IMR-90 (cell line): ENCODE measurements around the gene SLC4A5. TPM values are rescaled to one million over a fixed set of nuclear protein-coding genes. Genes with fewer than 3 reads are reported as not detected.
"Not testable (repeated sequence)": the region's sequence is repeated elsewhere in the genome, so short reads cannot be mapped to it uniquely, and the experiment has no call there.

Source experiments
- ATAC-seq: fragments of 200-7000 bp; cut with Tn5 transposase; 2 replicates; pipeline ENCODE4 v1.9.1; 2020; ENCODE audit warnings: low read depth, mild to moderate bottlenecking, moderate library complexity
- BruUV-seq: library from RNA; stranded (reverse); fragments of 400-500 nt; replicated peaks from 2 replicates; lab custom pipeline; 2021; lab: Mats Ljungman, UMichigan
- CTCF ChIA-PET: fragments of 300-600 bp; formaldehyde crosslinking; extraction: SDS; loops from one replicate; lab custom pipeline; 2021; ENCODE audit warnings: antibody characterized with exemption; lab: Yijun Ruan, JAX
- POLR2A ChIA-PET: fragments of 300-600 bp; sonication (Branson Sonifier 250); formaldehyde crosslinking; loops from one replicate; lab custom pipeline; 2022; ENCODE audit warnings: antibody characterized with exemption; ENCODE audit not compliant: unreplicated experiment; lab: Charles Lee
- DNase-seq: peaks from one replicate; pipeline ENCODE4 v3.0.0; 2013
- H2AFZ ChIP-seq: replicated peaks from 2 replicates; pipeline ENCODE3; 2013; ENCODE audit warnings: low read length, mild to moderate bottlenecking; ENCODE audit not compliant: poor library complexity
- H2AK5ac ChIP-seq: 2 replicates; pipeline ENCODE4 v1.6.1; 2013; ENCODE audit warnings: low read depth, low read length, inconsistent platforms
- H2AK9ac ChIP-seq: replicated peaks from 2 replicates; pipeline ENCODE3; 2013; ENCODE audit warnings: mild to moderate bottlenecking, low read depth, low read length, moderate library complexity; ENCODE audit not compliant: poor library complexity
- H2BK120ac ChIP-seq: 2 replicates; pipeline ENCODE4 v1.6.1; 2013; ENCODE audit warnings: low read depth, low read length, inconsistent platforms
- H2BK15ac ChIP-seq: 3 replicates; pipeline ENCODE4 v1.6.1; 2013; ENCODE audit warnings: low read depth, low read length, inconsistent platforms
- H2BK20ac ChIP-seq: 2 replicates; pipeline ENCODE4 v1.6.1; 2013; ENCODE audit warnings: low read depth, mild to moderate bottlenecking, inconsistent platforms, low read length, moderate library complexity
- H2BK5ac ChIP-seq: 2 replicates; pipeline ENCODE4 v1.6.1; 2013; ENCODE audit warnings: mild to moderate bottlenecking, low read depth, low read length, inconsistent platforms; ENCODE audit not compliant: poor library complexity, severe bottlenecking
- H3K14ac ChIP-seq: replicated peaks from 2 replicates; pipeline ENCODE4 v1.6.1; 2013; ENCODE audit warnings: low read depth, low read length, inconsistent platforms
- H3K18ac ChIP-seq: 2 replicates; pipeline ENCODE4 v1.6.1; 2013; ENCODE audit warnings: low read depth, low read length, control low read depth
- H3K23ac ChIP-seq: 2 replicates; pipeline ENCODE4 v1.6.1; 2013; ENCODE audit warnings: low read depth, low read length, inconsistent platforms
- H3K27ac ChIP-seq: 2 replicates; pipeline ENCODE4 v1.5.1; 2013; ENCODE audit warnings: mild to moderate bottlenecking, control low read depth, low read length; ENCODE audit not compliant: insufficient read depth
- H3K27me3 ChIP-seq: 2 replicates; pipeline ENCODE4 v1.6.1; 2013; ENCODE audit warnings: low read length; ENCODE audit not compliant: control insufficient read depth, insufficient read depth
- H3K36me3 ChIP-seq: 2 replicates; pipeline ENCODE4 v1.6.1; 2013; ENCODE audit warnings: low read length, mixed read lengths; ENCODE audit not compliant: control insufficient read depth, insufficient read depth
- H3K4ac ChIP-seq: 2 replicates; pipeline ENCODE4 v1.6.1; 2013; ENCODE audit warnings: low read depth, low read length, inconsistent platforms
- H3K4me1 ChIP-seq: 2 replicates; pipeline ENCODE4 v1.6.1; 2013; ENCODE audit warnings: low read length, mixed read lengths; ENCODE audit not compliant: control insufficient read depth, insufficient read depth
- H3K4me2 ChIP-seq: 2 replicates; pipeline ENCODE4 v1.6.1; 2013; ENCODE audit warnings: low read depth, mild to moderate bottlenecking, control low read depth, low read length, moderate library complexity
- H3K4me3 ChIP-seq: 2 replicates; pipeline ENCODE4 v1.5.1; 2013; ENCODE audit warnings: low read depth, mild to moderate bottlenecking, control low read depth, low read length, moderate library complexity; ENCODE audit not compliant: insufficient read depth
- H3K56ac ChIP-seq: 2 replicates; pipeline ENCODE4 v1.6.1; 2013; ENCODE audit warnings: low read length, inconsistent platforms; ENCODE audit not compliant: insufficient read depth; ENCODE audit errors: extremely low read depth
- H3K79me1 ChIP-seq, 2 experiments: 2 replicates each; pipeline ENCODE4 v1.6.1; 2013; ENCODE audit warnings: low read length in 2 of 2, inconsistent platforms in 1 of 2, low read depth in 1 of 2
- H3K9ac ChIP-seq: 2 replicates; pipeline ENCODE4 v1.6.1; 2013; ENCODE audit warnings: low read depth, low read length, control low read depth
- H3K9me1 ChIP-seq: 2 replicates; pipeline ENCODE4 v1.6.1; 2013; ENCODE audit warnings: low read length, inconsistent platforms; ENCODE audit not compliant: insufficient read depth
- H3K9me3 ChIP-seq: 2 replicates; pipeline ENCODE4 v1.6.1; 2013; ENCODE audit warnings: low read length; ENCODE audit not compliant: control insufficient read depth, insufficient read depth
- H4K20me1 ChIP-seq: 2 replicates; pipeline ENCODE4 v1.6.1; 2013; ENCODE audit warnings: low read length, inconsistent platforms; ENCODE audit not compliant: insufficient read depth
- H4K5ac ChIP-seq: 2 replicates; pipeline ENCODE4 v1.6.1; 2013; ENCODE audit warnings: mild to moderate bottlenecking, low read depth, low read length, control low read depth
- H4K8ac ChIP-seq, 2 experiments: 2 replicates each; pipeline ENCODE4 v1.6.1; 2013; ENCODE audit warnings: low read depth in 2 of 2, low read length in 2 of 2, control low read depth in 1 of 2, inconsistent platforms in 1 of 2
- H4K91ac ChIP-seq: 2 replicates; pipeline ENCODE4 v1.6.1; 2013; ENCODE audit warnings: low read depth, low read length, inconsistent platforms; ENCODE audit not compliant: insufficient read depth
- FOS ChIP-seq: fragments of 150-350 bp; IDR thresholded peaks from 2 replicates; pipeline ENCODE4 v1.6.1; 2016; ENCODE audit warnings: low read depth, low read length
- SMC3 ChIP-seq: fragments of 150-350 bp; IDR thresholded peaks from 2 replicates; pipeline ENCODE4 v1.6.1; 2016; ENCODE audit warnings: low read depth, mild to moderate bottlenecking, antibody characterized with exemption, low read length, moderate library complexity
- WGBS, 2 experiments: methylation state at CpG; one replicate each; pipeline versions ENCODE4 v1.1.5 to v1.1.7; 2013; ENCODE audit warnings: missing lambda C conversion rate in 2 of 2; ENCODE audit not compliant: insufficient read length in 1 of 2; ENCODE audit errors: extremely low coverage in 2 of 2; 5-methylcytosine and 5-hydroxymethylcytosine counted together
- dilution Hi-C: fragments of 300-500 bp; cut with HindIII; formaldehyde crosslinking; loops from one replicate; pipeline ENCODE4 v1.14.3; 2018; ENCODE audit warnings: low sequenced_read_pairs; ENCODE audit not compliant: unreplicated experiment
- in situ Hi-C: fragments of 300-500 bp; cut with MboI; formaldehyde crosslinking; loops from 3 replicates; pipeline ENCODE4 v1.14.3; 2019; ENCODE audit warnings: low sequenced_read_pairs, inconsistent platforms, mixed read lengths
- intact Hi-C: fragments of 100-400 bp; cut with micrococcal nuclease; formaldehyde crosslinking; loops from 2 replicates; pipeline ENCODE4 v1.10.0; 2022
- polyA plus RNA-seq, 3 experiments: library from polyadenylated mRNA; depleted of rRNA; stranded (reverse); fragments of >200 nt; gene quantifications; 2 replicates each; pipeline ENCODE4 v1.2.3, GENCODE V29; 2012; ENCODE audit warnings: low replicate concordance in 1 of 3
- total RNA-seq: library from RNA; depleted of rRNA; stranded (reverse); fragments of >200 nt; gene quantifications from 2 replicates; pipeline ENCODE4 v1.2.3, GENCODE V29; 2012

Gene SLC4A5
- total and polyA plus RNA-seq, 2 of the 4 experiments (the other 2 are of a cell fraction) = 0.18 to 0.22 TPM

DNA sequence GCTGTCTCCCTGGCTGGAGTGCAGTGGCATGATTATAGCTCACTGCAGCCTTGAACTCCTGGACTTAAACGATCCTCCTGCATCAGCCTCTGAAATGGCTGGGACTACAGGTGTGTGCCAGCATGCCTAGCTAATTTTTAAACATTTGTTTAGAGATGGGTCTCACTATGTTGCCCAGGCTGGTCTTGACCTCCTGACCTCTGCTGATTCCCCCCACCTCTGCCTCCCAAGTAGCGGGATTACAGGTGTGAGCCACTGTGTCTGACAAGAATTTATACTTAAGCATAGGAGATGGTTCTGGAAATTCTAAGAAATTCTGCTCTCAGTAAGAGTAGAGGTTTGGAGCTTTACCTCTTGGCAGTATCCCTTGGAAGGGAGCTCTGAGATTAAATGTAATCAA lies 126.6 kb downstream of the SLC4A5 start:
- Histone ChIP-seq H2BK120ac (no peak overlapping the region), H3K9me1 (0 out of 2 replicates have a peak, but pooled peaks cover 3% of the 10 kb centered on the region), H2BK15ac (no peak overlapping the region), H3K9me3 (no peaks in the 10 kb centered on the region), H3K4me1 (no peaks in the 10 kb centered on the region), H2BK20ac (no peak overlapping the region), H4K5ac (no peak overlapping the region), H4K91ac (no peak overlapping the region), H4K8ac (no peak overlapping the region), H3K14ac (no peak overlapping the region), H3K56ac (no peak overlapping the region), H3K4ac (no peak overlapping the region), H3K27me3 (no peaks in the 10 kb centered on the region), H4K20me1 (peaks cover 10% of the 10 kb centered on the region), H3K23ac (no peak overlapping the region), H3K9ac (no peak overlapping the region), H3K4me3 (no peak overlapping the region), H3K18ac (no peak overlapping the region), H3K79me1 (peaks cover 6 to 27% of the 10 kb centered on the region in 2 experiments), H2AK5ac (no peak overlapping the region), H2BK5ac (no peak overlapping the region), H2AFZ (no peak overlapping the region), H3K27ac (no peak overlapping the region), H2AK9ac (no peak overlapping the region), H3K36me3 (peaks cover 36% of the 10 kb centered on the region), H3K4me2 (no peak overlapping the region)
- ChIA-PET POLR2A (no interaction called here), CTCF (no interaction called here)
- BruUV-seq = no TSS peak
- dilution Hi-C loops (no loop called here), intact Hi-C loops (no loop called here), in situ Hi-C loops (no loop called here)
- DNase-seq (no peak), ATAC-seq (no peak)
- no peak for TF ChIP-seq SMC3
- no peak for TF ChIP-seq FOS
- no CpG with 5 or more reads among the region's 2 CpGs for WGBS, 2 experiments

DNA sequence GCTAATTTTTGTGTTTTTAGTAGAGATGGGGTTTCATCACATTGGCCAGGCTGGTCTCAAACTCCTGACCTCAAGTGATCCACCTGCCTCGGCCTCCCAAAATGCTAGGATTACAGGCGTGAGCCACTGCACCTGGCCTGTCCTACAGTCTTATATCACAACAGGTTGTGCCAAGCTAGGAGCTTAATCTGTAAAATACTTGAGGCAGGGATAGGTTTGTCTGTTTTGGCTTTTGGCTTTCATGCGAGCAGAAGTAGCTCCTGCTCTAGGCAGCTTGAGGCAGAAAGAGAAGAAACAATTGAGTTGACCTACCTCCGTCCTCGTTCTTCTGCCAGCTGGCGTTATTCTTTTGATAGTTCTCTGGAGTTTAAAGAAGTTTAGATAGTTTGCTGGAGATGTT lies 127.4 kb downstream of the SLC4A5 start:
- peaks cover 10 to 32% of the 10 kb centered on the region in 2 experiments for H3K79me1 ChIP-seq
- H3K4me1 ChIP-seq, H3K9ac ChIP-seq, H3K14ac ChIP-seq, POLR2A ChIA-PET, H2BK120ac ChIP-seq, H3K9me3 ChIP-seq, H3K27me3 ChIP-seq, H3K4ac ChIP-seq, H3K23ac ChIP-seq, H4K91ac ChIP-seq, H2BK20ac ChIP-seq, H2BK15ac ChIP-seq, H2AK9ac ChIP-seq, H3K18ac ChIP-seq, H4K8ac ChIP-seq, H2BK5ac ChIP-seq, DNase-seq, H3K4me2 ChIP-seq, in situ Hi-C loops, BruUV-seq, ATAC-seq, H3K27ac ChIP-seq, H3K4me3 ChIP-seq, CTCF ChIA-PET, H2AK5ac ChIP-seq, H4K5ac ChIP-seq, intact Hi-C loops, H3K9me1 ChIP-seq, dilution Hi-C loops, H2AFZ ChIP-seq, H3K56ac ChIP-seq: not testable (repeated sequence)
- no CpG with 5 or more reads among the region's 6 CpGs for WGBS, 2 experiments
- H3K36me3 ChIP-seq = peaks cover 42% of the 10 kb centered on the region
- H4K20me1 ChIP-seq = peaks cover 10% of the 10 kb centered on the region
